HK-2 (cell line): ENCODE results near the gene GPR160.
A peak's percentile ranks its signal among the peaks of the same experiment; 100 is the strongest.
"Not testable (repeated sequence)": the region's sequence is repeated elsewhere in the genome, so short reads cannot be mapped to it uniquely, and the experiment has no call there.

ENCODE experiments used
- DNase-seq: peaks from one replicate; pipeline ENCODE4 v3.0.0-alpha.2; 2018; ENCODE audit not compliant: unreplicated experiment

The GPR160 gene, protein sequence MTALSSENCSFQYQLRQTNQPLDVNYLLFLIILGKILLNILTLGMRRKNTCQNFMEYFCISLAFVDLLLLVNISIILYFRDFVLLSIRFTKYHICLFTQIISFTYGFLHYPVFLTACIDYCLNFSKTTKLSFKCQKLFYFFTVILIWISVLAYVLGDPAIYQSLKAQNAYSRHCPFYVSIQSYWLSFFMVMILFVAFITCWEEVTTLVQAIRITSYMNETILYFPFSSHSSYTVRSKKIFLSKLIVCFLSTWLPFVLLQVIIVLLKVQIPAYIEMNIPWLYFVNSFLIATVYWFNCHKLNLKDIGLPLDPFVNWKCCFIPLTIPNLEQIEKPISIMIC

DNA sequence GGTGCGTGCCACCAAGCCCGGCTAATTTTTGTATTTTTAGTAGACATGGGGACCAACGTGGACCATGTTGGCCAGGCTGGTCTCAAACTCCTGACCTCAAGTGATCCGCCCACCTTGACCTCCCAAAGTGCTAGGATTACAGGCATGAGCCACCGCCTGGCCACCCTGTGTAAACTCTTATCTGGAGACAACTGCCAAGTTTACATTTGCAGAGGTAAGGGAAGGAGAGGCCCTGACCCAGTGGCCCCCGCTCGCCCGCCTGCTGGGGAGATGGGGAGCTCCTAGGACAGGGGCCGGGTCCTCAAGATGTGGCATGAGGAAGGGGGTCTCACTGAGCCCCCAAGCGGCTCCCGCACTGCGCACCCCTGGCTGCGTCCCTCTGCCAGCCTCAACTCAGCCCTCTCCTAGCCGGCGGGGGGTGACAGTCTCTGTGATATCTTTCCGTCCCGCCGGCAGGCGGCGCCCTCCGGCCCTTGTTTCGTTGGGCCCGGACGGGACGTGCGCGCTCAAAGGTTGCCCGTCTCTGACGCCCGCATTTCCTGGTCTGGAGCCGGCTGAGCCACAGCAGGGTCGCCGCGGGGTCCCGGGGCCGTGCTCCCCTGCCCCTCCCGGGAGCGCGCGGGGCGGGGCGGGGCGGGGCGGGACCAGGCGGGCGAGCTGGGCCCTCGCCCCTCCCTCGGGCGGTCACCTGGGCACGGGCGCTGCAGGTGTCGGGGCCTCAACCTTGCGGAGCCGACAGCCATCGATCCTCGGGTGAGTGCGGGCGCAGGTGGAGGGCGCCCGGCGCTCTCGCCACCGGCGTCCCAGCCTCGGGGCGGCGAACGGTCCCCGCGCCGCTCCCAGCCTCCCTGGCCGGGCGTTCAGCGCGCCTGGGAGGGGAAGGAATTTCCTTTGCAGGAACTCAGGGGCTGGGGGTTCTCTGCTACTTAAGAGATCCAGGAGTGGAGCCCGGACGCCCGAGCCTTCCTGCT, at the start of gene GPR160:
Gene GPR160 (plus strand): TSS at position 533 of the 971 bp plus-strand sequence. CDS start 45,978 bp downstream, outside the sequence.
- DNase-seq = peak; percentile 81

GRCh38 chr3:169990431-169990830, 47.4 kb upstream of the GPR160 start:
- DNase-seq = no peak

GRCh38 chr3:169992156-169992555, 45.6 kb upstream of the GPR160 start:
- no peak for DNase-seq

GRCh38 chr3:169992781-169993180, 45.0 kb upstream of the GPR160 start:
- no peak for DNase-seq

GRCh38 chr3:169993761-169994160, 44.0 kb upstream of the GPR160 start:
- no peak for DNase-seq

DNA sequence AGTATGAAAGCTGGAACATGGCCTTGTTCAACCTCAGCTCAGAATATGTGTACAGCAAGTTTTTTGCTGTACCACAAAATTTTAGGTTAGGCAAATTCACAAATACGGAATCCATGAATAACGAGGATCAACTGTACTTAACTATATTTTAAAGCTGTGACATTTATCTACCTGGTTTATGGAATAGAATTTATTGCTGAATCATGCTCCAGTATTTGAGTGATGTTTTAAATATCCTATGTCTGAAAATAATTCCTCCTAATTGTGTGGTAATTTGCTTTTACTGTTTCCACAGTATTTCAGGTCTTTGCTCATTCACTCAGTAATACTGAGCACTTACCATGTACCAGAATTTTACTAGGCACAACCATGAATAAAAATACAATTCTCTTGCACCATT, 41.7 kb upstream of the GPR160 start:
- DNase-seq = no peak

GRCh38 chr3:169998668-169999131, 39.1 kb upstream of the GPR160 start:
- no peak for DNase-seq

- DNase-seq = no peak
Observed at GRCh38 chr3:169999433-169999832, 38.4 kb upstream of the GPR160 start.

GRCh38 chr3:170000051-170000450, 37.7 kb upstream of the GPR160 start:
- no peak for DNase-seq

DNA sequence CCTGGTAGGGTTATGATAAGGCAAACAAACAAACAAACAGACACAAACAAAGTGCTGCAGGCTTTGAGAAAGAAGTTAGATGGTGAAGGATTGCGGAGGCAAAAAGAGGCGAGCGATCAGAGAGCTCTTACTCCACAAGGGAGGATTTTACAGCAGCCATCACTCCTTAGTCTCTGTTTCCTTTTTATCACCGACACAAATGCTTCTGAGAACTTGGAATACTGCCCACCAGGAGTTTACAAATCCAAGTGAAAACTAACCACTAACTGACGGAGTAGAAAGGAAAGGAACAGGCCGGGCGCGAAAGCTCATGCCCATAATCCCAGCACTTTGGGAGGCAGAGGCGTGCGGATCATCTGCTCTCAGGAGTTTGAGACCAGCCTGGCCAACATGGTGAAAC, 35.6 kb upstream of the GPR160 start:
- DNase-seq = no peak

DNA sequence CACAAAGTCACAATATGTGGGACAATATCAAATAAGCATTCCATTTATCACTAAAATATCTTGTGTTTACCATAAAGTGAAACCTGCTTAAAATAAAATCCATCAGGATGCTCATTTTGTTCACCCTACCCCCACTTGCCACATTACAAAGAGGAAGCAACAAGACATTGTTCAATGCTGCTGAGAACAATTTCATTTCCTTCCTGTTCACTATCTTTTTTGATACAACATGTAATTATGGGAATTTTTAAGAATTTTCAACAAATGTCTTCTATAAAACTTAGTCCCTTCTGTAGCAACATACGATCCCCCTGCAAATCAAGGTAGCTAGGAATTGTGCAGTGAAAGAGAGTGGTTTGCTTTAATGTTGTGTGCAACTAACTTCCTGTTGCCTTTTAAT, 34.9 kb upstream of the GPR160 start:
- DNase-seq = no peak

GRCh38 chr3:170003881-170004356, 33.9 kb upstream of the GPR160 start:
- no peak for DNase-seq

DNA sequence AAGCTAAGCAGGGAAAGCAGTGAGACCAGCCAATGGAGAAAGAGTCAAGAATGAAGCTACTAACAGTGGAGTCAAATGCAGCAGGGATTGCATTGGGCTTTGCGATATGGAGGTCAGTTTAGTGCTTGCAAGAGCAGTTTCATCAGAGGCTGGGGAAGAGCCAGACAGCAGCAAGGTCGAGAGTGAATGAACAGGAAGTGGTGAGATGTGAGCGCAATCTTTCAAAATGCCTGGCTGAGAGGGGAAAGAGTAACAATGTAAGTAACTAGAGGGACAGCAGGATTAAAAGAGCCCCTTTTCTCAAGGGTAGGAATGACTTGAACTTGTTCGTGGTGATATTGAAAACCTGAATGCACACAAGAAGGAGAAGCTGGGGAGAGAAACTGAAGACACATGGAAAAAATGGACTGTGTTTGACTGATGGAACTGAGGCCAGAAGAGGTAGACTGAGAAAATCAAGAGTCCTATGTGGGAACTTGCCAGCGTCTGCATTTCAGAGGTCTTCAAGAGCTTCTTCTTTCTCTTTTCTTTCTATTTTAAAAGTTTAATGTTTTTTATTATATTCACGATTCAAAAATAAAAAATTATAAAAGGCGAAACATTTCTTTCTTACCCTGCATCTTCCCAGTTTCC, 30.6 kb upstream of the GPR160 start:
- DNase-seq = no peak

DNA sequence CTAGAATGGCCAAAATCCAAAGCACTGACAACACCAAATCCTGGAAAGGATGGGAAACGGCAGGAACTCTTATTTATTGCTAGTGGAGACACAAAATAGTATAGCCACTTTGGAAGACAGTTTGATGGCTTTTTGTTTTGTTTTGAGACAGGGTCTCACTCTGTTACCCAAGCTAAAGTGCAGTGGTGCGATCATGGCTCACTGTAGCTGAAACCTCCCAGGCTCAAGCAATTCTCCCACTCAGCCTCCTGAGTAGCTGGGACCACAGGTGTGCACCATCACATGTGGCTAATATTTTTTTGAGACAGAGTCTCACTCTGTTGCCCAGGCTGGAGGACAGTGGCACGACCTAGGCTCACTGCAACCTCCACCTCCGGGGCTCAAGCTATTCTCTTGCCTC, 27.3 kb upstream of the GPR160 start:
- DNase-seq = no peak

DNA sequence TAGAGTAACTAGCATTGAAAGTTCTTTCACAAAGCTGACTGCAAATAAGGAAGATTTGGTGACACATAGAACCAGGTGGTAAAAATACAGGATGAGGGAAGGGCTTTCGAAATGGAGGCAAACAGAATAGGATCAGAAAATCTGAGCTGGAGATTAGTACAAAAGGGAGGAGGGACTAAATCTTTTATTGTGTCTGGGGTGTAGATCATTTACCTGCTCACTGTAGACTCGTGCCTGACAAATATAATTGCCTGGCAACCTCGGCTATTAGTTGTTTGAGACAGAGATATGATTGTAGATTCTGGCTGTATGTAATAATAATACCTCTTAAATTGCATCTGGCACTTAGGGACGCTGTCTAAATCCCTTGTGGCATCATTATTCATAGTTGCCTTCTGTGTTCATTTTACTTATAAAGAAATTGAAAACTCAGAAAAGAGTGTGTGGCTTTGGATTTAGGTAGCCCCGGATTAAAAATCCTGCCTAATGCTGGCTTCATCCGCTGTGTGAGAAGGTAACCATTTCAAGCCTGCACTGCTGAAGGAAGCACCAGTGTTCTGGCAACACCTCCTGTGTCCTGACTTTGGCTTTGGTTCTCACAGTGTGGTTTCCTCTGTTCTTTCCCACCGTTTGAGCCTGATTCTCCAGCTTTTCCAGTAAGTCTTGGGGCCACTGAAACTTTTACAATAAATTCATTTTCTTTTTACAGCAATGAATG, 25.0 kb upstream of the GPR160 start:
- no peak for DNase-seq

DNA sequence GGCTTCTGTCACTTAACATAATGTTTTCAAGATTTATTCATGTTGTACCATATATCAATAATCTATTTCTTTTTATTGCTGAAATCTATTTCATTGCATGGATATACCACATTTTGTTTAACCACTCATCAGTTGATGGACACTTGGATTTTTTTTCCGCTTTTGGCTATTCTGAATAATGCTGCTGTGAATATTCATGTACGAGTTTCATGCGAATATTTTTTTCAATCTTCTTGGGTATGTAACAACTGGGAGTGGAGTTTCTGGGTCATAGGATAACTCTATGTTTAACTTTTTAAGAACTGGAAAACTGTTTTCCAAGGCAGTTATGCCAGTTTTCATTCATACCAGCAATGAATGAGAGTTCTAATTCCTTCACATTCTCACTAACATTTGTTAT, 21.7 kb upstream of the GPR160 start:
- DNase-seq = no peak

DNA sequence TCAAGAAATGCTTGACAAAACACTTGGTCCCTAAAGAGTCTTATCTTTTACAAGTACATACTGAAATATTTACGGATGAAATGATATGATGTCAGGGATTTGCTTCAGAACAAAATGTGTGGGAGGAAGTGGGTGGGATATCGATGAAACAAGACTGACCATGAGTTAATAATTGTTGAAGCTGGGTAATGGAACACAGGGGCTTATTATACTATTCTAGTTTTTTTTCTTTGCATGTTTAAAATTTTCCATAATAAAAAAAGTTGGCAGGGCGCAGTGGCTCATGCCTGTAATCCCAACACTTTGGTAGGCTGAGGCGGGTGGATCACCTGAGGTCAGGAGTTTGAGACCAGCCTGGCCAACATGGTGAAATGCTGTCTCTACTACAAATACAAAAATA, 18.5 kb upstream of the GPR160 start:
- not testable (repeated sequence) for DNase-seq

DNA sequence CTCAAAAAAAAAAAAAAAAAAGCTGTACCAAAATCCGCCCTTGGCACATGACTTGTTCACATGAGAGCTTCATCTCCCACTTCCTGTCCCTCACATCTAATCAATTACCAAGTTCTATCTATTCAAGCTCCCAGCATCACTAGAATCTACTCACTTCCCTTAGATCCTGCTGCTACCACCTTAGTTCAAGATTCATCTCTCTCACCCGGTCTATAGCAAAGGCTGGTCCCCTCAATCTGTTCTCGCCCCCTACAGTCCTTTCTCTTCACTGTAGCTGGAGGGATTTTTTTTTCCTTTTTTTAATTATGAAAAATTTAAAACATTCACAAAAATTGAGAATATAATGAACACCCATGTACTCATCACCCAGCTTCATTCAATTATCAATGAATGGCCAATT, 16.7 kb upstream of the GPR160 start:
- no peak for DNase-seq

GRCh38 chr3:170022336-170022735, 15.5 kb upstream of the GPR160 start:
- DNase-seq = no peak

- DNase-seq = no peak
Observed at GRCh38 chr3:170023165-170023564, 14.6 kb upstream of the GPR160 start.

- DNase-seq = no peak
Observed at GRCh38 chr3:170024581-170024980, 13.2 kb upstream of the GPR160 start.
